GM23248 (cell line): ENCODE results near the gene OR2AK2. TPM values are rescaled to one million over a fixed set of nuclear protein-coding genes. Genes with fewer than 3 reads are reported as not detected.

Experiments used
- DNase-seq: peaks from one replicate; pipeline ENCODE4 v3.0.0-alpha.2; 2015
- H2AFZ ChIP-seq: fragments of 200-600 bp; sonication (generic); 2 replicates; pipeline ENCODE4 v1.6.1; 2016; ENCODE audit warnings: antibody characterized with exemption
- H3F3A ChIP-seq: fragments of 200-600 bp; sonication (generic); 2 replicates; pipeline ENCODE4 v1.6.1; 2016; ENCODE audit warnings: mild to moderate bottlenecking, antibody characterized with exemption, mixed run types; ENCODE audit not compliant: insufficient read depth
- H3K27ac ChIP-seq: fragments of 200-600 bp; sonication (generic); 2 replicates; pipeline ENCODE4 v1.5.1; 2016; ENCODE audit warnings: mild to moderate bottlenecking
- H3K27me3 ChIP-seq: fragments of 200-600 bp; sonication (generic); replicated peaks from 2 replicates; pipeline ENCODE4 v1.6.1; 2016; ENCODE audit warnings: mild to moderate bottlenecking; ENCODE audit not compliant: insufficient read depth
- H3K36me3 ChIP-seq: fragments of 200-600 bp; sonication (generic); 2 replicates; pipeline ENCODE4 v1.6.1; 2016; ENCODE audit warnings: low read depth, mild to moderate bottlenecking
- H3K4me1 ChIP-seq: fragments of 200-600 bp; sonication (generic); 2 replicates; pipeline ENCODE4 v1.6.1; 2016; ENCODE audit warnings: mild to moderate bottlenecking; ENCODE audit not compliant: insufficient read depth
- H3K4me2 ChIP-seq: fragments of 200-600 bp; sonication (generic); one replicate; pipeline ENCODE4 v1.6.1; 2016; ENCODE audit warnings: mild to moderate bottlenecking; ENCODE audit not compliant: unreplicated experiment
- H3K4me3 ChIP-seq: fragments of 200-600 bp; sonication (generic); 2 replicates; pipeline ENCODE4 v1.5.1; 2016; ENCODE audit warnings: mild to moderate bottlenecking
- H3K79me2 ChIP-seq: fragments of 200-600 bp; sonication (generic); 2 replicates; pipeline ENCODE4 v1.6.1; 2016; ENCODE audit warnings: mild to moderate bottlenecking; ENCODE audit not compliant: insufficient read depth
- H3K9ac ChIP-seq: fragments of 200-600 bp; sonication (generic); 2 replicates; pipeline ENCODE4 v1.6.1; 2016; ENCODE audit warnings: mild to moderate bottlenecking
- H3K9me2 ChIP-seq: fragments of 200-600 bp; sonication (generic); 2 replicates; pipeline ENCODE4 v1.6.1; 2016; ENCODE audit warnings: mixed run types, mild to moderate bottlenecking, moderate library complexity; ENCODE audit not compliant: insufficient read depth
- H3K9me3 ChIP-seq: fragments of 200-600 bp; sonication (generic); one replicate; pipeline ENCODE4 v1.6.1; 2017; ENCODE audit warnings: low read depth
- H4K20me1 ChIP-seq: fragments of 200-600 bp; sonication (generic); 2 replicates; pipeline ENCODE4 v1.6.0; 2016; ENCODE audit not compliant: insufficient read depth
- EZH2 ChIP-seq: fragments of 200-600 bp; sonication (generic); IDR thresholded peaks from 2 replicates; pipeline ENCODE4 v1.6.1; 2018; ENCODE audit warnings: antibody characterized with exemption, mild to moderate bottlenecking; ENCODE audit not compliant: insufficient read depth, poor library complexity, severe bottlenecking
- EZH2phosphoT487 ChIP-seq: fragments of 200-600 bp; sonication (generic); IDR thresholded peaks from 2 replicates; pipeline ENCODE4 v1.6.1; 2018; ENCODE audit warnings: antibody characterized with exemption, moderate library complexity, mild to moderate bottlenecking, low read depth; ENCODE audit not compliant: insufficient read depth
- WGBS, 2 experiments: methylation state at CpG; one replicate each; pipeline ENCODE4 v1.1.6; 2015 to 2017; ENCODE audit warnings: low lambda C conversion rate in 2 of 2, low coverage in 1 of 2; ENCODE audit errors: missing lambda C conversion rate in 2 of 2; 5-methylcytosine and 5-hydroxymethylcytosine counted together
- in situ Hi-C: fragments of 300-500 bp; cut with MboI; formaldehyde crosslinking; loops from 2 replicates; pipeline ENCODE4 v1.15.0; 2020
- polyA plus RNA-seq: library from polyadenylated mRNA; unstranded; fragments of >200 nt; fragmentation: Nextera tagmentation; extraction: Ambion mirVana; gene quantifications from 2 replicates; pipeline ENCODE4 v1.2.1, GENCODE V29; 2016
- total RNA-seq: library from RNA; depleted of rRNA; stranded (reverse); fragments of >200 nt; shearing (Covaris generic); gene quantifications from 2 replicates; pipeline ENCODE4 v1.2.3, GENCODE V29; 2014

The OR2AK2 gene
- total and polyA plus RNA-seq, 2 experiments from 2014 or later: not detected

- H3K27ac ChIP-seq: no peak overlapping the region
- H3K9me2 ChIP-seq: no peaks in the 10 kb centered on the region
- no peaks in the 10 kb centered on the region for H3K36me3 ChIP-seq
- no peak overlapping the region for H3K4me3 ChIP-seq
- H3K9me3 ChIP-seq: no peaks in the 10 kb centered on the region
- no peaks in the 10 kb centered on the region for H3K27me3 ChIP-seq
- H3K4me1 ChIP-seq: no peaks in the 10 kb centered on the region
- H3K4me2 ChIP-seq: no peak overlapping the region
- WGBS, 2 experiments: 38% methylated on average over 4 to 5 of the region's 5 CpGs
- DNase-seq: no peak
- no peak overlapping the region for H2AFZ ChIP-seq
- in situ Hi-C loops: no loop called here
- H3K79me2 ChIP-seq: no peaks in the 10 kb centered on the region
- no peak for TF ChIP-seq EZH2
- TF ChIP-seq EZH2phosphoT487: no peak
- H4K20me1 ChIP-seq: no peaks in the 10 kb centered on the region
- no peak overlapping the region for H3K9ac ChIP-seq
- no peaks in the 10 kb centered on the region for H3F3A ChIP-seq
Observed at GRCh38 chr1:247966532-247967204, 1.6 kb downstream of the OR2AK2 start.

- Histone ChIP-seq H3K27ac (no peak overlapping the region), H3K9me3 (no peaks in the 10 kb centered on the region), H3K36me3 (no peaks in the 10 kb centered on the region), H3K4me3 (no peak overlapping the region), H3K27me3 (no peaks in the 10 kb centered on the region), H4K20me1 (no peaks in the 10 kb centered on the region), H3K9me2 (no peaks in the 10 kb centered on the region), H3K9ac (no peak overlapping the region), H3F3A (no peaks in the 10 kb centered on the region), H3K4me2 (no peak overlapping the region), H3K79me2 (no peaks in the 10 kb centered on the region), H2AFZ (no peak overlapping the region), H3K4me1 (no peaks in the 10 kb centered on the region)
- DNase-seq: no peak
- WGBS, 2 experiments: 0 to 2% methylated on average over 2 of the region's 2 CpGs
- TF ChIP-seq EZH2phosphoT487 (no peak), EZH2 (no peak)
- in situ Hi-C loops: no loop called here
Observed at GRCh38 chr1:247992986-247993385, 28.0 kb downstream of the OR2AK2 start.

GRCh38 chr1:247998811-247999210 is 33.8 kb downstream of the OR2AK2 start:
- H3K9me2 ChIP-seq: no peaks in the 10 kb centered on the region
- H3K27me3 ChIP-seq: no peaks in the 10 kb centered on the region
- no peak overlapping the region for H3K9ac ChIP-seq
- no peaks in the 10 kb centered on the region for H3K36me3 ChIP-seq
- H4K20me1 ChIP-seq: no peaks in the 10 kb centered on the region
- no peak overlapping the region for H2AFZ ChIP-seq
- H3K4me1 ChIP-seq: no peaks in the 10 kb centered on the region
- H3K79me2 ChIP-seq: no peaks in the 10 kb centered on the region
- H3K27ac ChIP-seq: no peak overlapping the region
- no peak overlapping the region for H3K4me3 ChIP-seq
- 1 to 2% methylated on average over 2 of the region's 2 CpGs for WGBS, 2 experiments
- H3K9me3 ChIP-seq: no peaks in the 10 kb centered on the region
- no peak for DNase-seq
- H3F3A ChIP-seq: no peaks in the 10 kb centered on the region
- in situ Hi-C loops: no loop called here
- H3K4me2 ChIP-seq: no peak overlapping the region
- TF ChIP-seq EZH2phosphoT487: no peak
- no peak for TF ChIP-seq EZH2

GRCh38 chr1:248000169-248000568 is 35.1 kb downstream of the OR2AK2 start:
- H3K27ac ChIP-seq: no peak overlapping the region
- no peaks in the 10 kb centered on the region for H3K9me2 ChIP-seq
- TF ChIP-seq EZH2 (no peak), EZH2phosphoT487 (no peak)
- no peaks in the 10 kb centered on the region for H4K20me1 ChIP-seq
- no peak overlapping the region for H3K4me2 ChIP-seq
- H3K4me3 ChIP-seq: no peak overlapping the region
- H3K36me3 ChIP-seq: no peaks in the 10 kb centered on the region
- H2AFZ ChIP-seq: no peak overlapping the region
- H3K79me2 ChIP-seq: no peaks in the 10 kb centered on the region
- H3K27me3 ChIP-seq: no peaks in the 10 kb centered on the region
- no peaks in the 10 kb centered on the region for H3F3A ChIP-seq
- no peaks in the 10 kb centered on the region for H3K4me1 ChIP-seq
- no peak for DNase-seq
- in situ Hi-C loops: no loop called here
- no peaks in the 10 kb centered on the region for H3K9me3 ChIP-seq
- 37 to 40% methylated on average over 1 of the region's 1 CpG for WGBS, 2 experiments
- no peak overlapping the region for H3K9ac ChIP-seq

GRCh38 chr1:248007778-248008177 is 42.7 kb downstream of the OR2AK2 start:
- Histone ChIP-seq H3K4me2 (no peak overlapping the region), H4K20me1 (no peaks in the 10 kb centered on the region), H3K9ac (no peak overlapping the region), H3K9me3 (no peaks in the 10 kb centered on the region), H3K36me3 (no peaks in the 10 kb centered on the region), H3K4me1 (no peaks in the 10 kb centered on the region), H3K79me2 (no peaks in the 10 kb centered on the region), H2AFZ (no peak overlapping the region), H3K27me3 (no peaks in the 10 kb centered on the region), H3K9me2 (no peaks in the 10 kb centered on the region), H3K4me3 (no peak overlapping the region), H3F3A (no peaks in the 10 kb centered on the region), H3K27ac (no peak overlapping the region)
- no peak for TF ChIP-seq EZH2phosphoT487
- TF ChIP-seq EZH2: no peak
- 0 to 2% methylated on average over 1 of the region's 1 CpG for WGBS, 2 experiments
- no peak for DNase-seq
- in situ Hi-C loops: no loop called here
